ENCODE results near the gene NDE1.
A peak's percentile ranks its signal among the peaks of the same experiment; 100 is the strongest.

NDE1 gene

DNA sequence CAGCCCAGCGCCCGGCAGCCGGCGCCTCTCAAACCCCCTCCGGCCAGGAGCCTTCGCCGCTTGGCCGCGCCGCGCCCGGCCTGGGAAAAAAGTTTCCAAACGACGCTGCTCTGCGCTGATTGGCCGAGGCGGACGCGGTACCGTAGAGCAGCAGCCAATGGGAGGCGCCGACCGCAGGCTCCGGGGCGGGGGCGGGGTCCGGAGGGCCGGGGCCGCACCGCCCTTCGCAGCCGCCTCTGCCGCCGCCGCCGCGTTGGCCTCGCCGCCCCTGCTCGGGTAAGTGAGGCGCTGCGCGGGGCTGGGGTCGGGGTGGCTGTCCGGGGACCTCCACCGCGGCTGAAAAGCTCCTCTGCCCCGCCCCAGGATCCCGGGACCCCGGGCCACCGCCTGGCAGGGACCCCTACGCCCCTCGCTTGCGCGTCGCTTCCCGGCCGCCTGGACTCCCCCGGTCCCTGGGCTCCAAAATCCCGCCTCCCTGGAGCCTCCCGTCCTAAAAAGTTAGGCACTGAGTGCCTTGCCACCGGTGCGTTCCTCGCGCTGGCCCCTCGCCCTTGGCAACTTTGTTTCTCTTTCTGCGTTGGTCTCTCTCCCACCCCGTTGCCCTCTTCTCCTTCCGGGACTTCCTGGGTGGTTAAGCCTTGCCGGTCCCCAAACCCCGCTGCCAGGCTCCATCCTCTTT lies at the start of gene NDE1:
NDE1 (plus strand) TSS at position 227 of the 679 bp plus-strand sequence. CDS start 14,534 bp downstream, outside the sequence.
- peak within 1 kb of the TSS; percentile 93 for H3K4me3 ChIP-seq (replicated peaks; ENCODE audit: low read depth, low read length)
- DNase-seq (ENCODE audit: low read depth): peak; percentile 88
- TF ChIP-seq, protein P1, sequence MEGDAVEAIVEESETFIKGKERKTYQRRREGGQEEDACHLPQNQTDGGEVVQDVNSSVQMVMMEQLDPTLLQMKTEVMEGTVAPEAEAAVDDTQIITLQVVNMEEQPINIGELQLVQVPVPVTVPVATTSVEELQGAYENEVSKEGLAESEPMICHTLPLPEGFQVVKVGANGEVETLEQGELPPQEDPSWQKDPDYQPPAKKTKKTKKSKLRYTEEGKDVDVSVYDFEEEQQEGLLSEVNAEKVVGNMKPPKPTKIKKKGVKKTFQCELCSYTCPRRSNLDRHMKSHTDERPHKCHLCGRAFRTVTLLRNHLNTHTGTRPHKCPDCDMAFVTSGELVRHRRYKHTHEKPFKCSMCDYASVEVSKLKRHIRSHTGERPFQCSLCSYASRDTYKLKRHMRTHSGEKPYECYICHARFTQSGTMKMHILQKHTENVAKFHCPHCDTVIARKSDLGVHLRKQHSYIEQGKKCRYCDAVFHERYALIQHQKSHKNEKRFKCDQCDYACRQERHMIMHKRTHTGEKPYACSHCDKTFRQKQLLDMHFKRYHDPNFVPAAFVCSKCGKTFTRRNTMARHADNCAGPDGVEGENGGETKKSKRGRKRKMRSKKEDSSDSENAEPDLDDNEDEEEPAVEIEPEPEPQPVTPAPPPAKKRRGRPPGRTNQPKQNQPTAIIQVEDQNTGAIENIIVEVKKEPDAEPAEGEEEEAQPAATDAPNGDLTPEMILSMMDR (IDR thresholded peaks at IDR 0.05; ENCODE audit: low read length, missing control alignments): no peak

- TF ChIP-seq, protein P1 (IDR thresholded peaks at IDR 0.05; ENCODE audit: low read length, missing control alignments): no peak
- H3K4me3 ChIP-seq (replicated peaks; ENCODE audit: low read depth, low read length): no peak overlapping the region
- DNase-seq (ENCODE audit: low read depth): no peak
Observed at GRCh38 chr16:15601212-15601879, 48.7 kb upstream of the NDE1 start.

GRCh38 chr16:15602285-15603044 lies 47.6 kb upstream of the NDE1 start:
- no peak overlapping the region for H3K4me3 ChIP-seq (replicated peaks; ENCODE audit: low read depth, low read length)
- TF ChIP-seq, protein P1 (IDR thresholded peaks at IDR 0.05; ENCODE audit: low read length, missing control alignments): no peak
- DNase-seq (ENCODE audit: low read depth): no peak

- no peak for DNase-seq (ENCODE audit: low read depth)
- H3K4me3 ChIP-seq (replicated peaks; ENCODE audit: low read depth, low read length): no peak overlapping the region
- TF ChIP-seq, protein P1 (IDR thresholded peaks at IDR 0.05; ENCODE audit: low read length, missing control alignments): no peak
Observed at GRCh38 chr16:15604460-15605440, 45.3 kb upstream of the NDE1 start.

DNA sequence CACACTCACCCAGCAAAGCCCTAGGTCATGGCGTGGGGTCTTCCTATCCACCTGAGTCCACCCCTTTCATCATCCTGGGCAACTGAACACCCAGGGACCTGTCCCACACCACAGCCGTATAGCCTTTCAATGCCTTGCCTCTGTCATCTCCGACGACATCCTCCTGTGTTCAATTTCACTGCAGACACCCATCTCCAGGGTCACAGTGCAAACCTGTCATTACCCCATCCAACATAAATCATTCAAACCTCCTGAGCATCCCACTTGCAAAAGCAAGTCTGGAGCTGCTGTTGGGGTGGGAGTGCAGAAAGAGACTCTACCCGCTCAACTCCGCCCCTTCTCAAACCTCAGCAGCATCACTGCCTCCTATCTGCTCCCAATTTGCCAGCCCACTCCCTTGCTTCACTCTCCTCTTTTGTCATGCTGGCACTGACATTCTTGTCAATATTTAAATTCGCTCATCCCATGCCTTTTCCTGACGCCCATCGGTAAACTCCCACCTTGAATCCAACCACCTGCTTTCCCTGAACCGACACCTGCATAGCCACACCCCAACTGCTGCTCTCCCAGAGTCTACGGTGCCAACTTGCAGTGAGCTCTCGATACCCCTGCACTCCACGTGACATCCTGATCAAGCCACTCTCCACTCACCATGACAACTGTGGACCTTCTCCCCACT lies 44.1 kb upstream of the NDE1 start:
- no peak overlapping the region for H3K4me3 ChIP-seq (replicated peaks; ENCODE audit: low read depth, low read length)
- TF ChIP-seq, protein P1 (IDR thresholded peaks at IDR 0.05; ENCODE audit: low read length, missing control alignments): no peak
- no peak for DNase-seq (ENCODE audit: low read depth)

Data from fibroblast of pulmonary artery (primary cell).